GM12891 (cell line): ENCODE results near the gene SNF8.

ENCODE experiments used
- POLR2A ChIP-seq: IDR thresholded peaks from 2 replicates; pipeline ENCODE4 v1.6.1; 2011; ENCODE audit warnings: low read depth, low read length, control low read depth
- POLR2AphosphoS5 ChIP-seq: IDR thresholded peaks from 2 replicates; pipeline ENCODE4 v1.6.1; 2011; ENCODE audit warnings: low read depth, low read length, control low read depth
- SPI1 ChIP-seq: IDR thresholded peaks from 2 replicates; pipeline ENCODE4 v1.6.1; 2011; ENCODE audit warnings: low read depth, low read length, control low read depth

DNA sequence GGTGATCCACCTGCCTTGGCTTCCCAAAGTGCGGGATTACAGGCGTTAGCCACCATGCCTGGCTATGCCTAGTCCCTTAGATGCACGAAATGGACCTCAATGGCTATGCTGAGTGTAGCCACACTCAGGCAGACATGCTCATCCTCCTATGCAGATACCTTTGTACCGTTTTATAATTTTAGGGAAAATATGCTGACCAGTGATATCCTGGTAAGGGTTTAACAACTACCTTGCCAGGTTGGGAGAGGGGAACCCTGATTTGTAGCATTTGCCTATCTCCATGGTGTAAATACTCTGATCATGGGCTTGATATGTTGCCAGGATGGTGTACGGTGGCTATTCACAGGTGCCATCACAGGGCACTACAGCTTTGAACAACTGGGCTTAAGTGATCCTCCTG lies 6.9 kb upstream of the SNF8 start:
- no peak for TF ChIP-seq POLR2A
- TF ChIP-seq POLR2AphosphoS5 = no peak
- no peak for TF ChIP-seq SPI1
